ENCODE results near the gene SLC9A3.

- TF ChIP-seq POLR2A (IDR thresholded peaks at IDR 0.05) (no peak), CTCF (IDR thresholded peaks at IDR 0.05 in 4 of 5, conservative IDR thresholded peaks at IDR 0.05 in 1 of 5) (no peak)
Measured at GRCh38 chr5:497090-497700, 27.1 kb downstream of the SLC9A3 start.

Data from gastrocnemius medialis (tissue), 4 donors.